GM19193 (cell line): ENCODE data around the gene ARFGEF3.

ENCODE experiments used
- POLR2A ChIP-seq: IDR thresholded peaks from 4 replicates; pipeline ENCODE4 v1.6.1; 2011; ENCODE audit not compliant: insufficient read depth, insufficient read length; ENCODE audit errors: extremely low read depth

Gene ARFGEF3

GRCh38 chr6:138219901-138220300 lies 58.2 kb downstream of the ARFGEF3 start:
- TF ChIP-seq POLR2A: no peak

GRCh38 chr6:138222901-138223546 lies 61.3 kb downstream of the ARFGEF3 start:
- no peak for TF ChIP-seq POLR2A

GRCh38 chr6:138225953-138226352 lies 64.2 kb downstream of the ARFGEF3 start:
- no peak for TF ChIP-seq POLR2A

- TF ChIP-seq POLR2A: no peak
Observed at GRCh38 chr6:138226700-138227315, 65.1 kb downstream of the ARFGEF3 start.

GRCh38 chr6:138227316-138227781 lies 65.6 kb downstream of the ARFGEF3 start:
- no peak for TF ChIP-seq POLR2A

- TF ChIP-seq POLR2A: no peak
Observed at GRCh38 chr6:138229072-138229471, 67.3 kb downstream of the ARFGEF3 start.

- TF ChIP-seq POLR2A: no peak
Observed at GRCh38 chr6:138229663-138230179, 68.0 kb downstream of the ARFGEF3 start.

- no peak for TF ChIP-seq POLR2A
Observed at GRCh38 chr6:138230221-138230620, 68.5 kb downstream of the ARFGEF3 start.

GRCh38 chr6:138230759-138231380 lies 69.1 kb downstream of the ARFGEF3 start:
- no peak for TF ChIP-seq POLR2A

- TF ChIP-seq POLR2A: no peak
Observed at GRCh38 chr6:138231381-138231886, 69.7 kb downstream of the ARFGEF3 start.

GRCh38 chr6:138234363-138234762 lies 72.6 kb downstream of the ARFGEF3 start:
- no peak for TF ChIP-seq POLR2A

GRCh38 chr6:138235205-138235604 lies 73.5 kb downstream of the ARFGEF3 start:
- no peak for TF ChIP-seq POLR2A

- no peak for TF ChIP-seq POLR2A
Observed at GRCh38 chr6:138235693-138236092, 74.0 kb downstream of the ARFGEF3 start.

- no peak for TF ChIP-seq POLR2A
Observed at GRCh38 chr6:138237463-138237862, 75.7 kb downstream of the ARFGEF3 start.

- no peak for TF ChIP-seq POLR2A
Observed at GRCh38 chr6:138238368-138238767, 76.6 kb downstream of the ARFGEF3 start.
